ENCODE measurements around the gene AATK.

DNA sequence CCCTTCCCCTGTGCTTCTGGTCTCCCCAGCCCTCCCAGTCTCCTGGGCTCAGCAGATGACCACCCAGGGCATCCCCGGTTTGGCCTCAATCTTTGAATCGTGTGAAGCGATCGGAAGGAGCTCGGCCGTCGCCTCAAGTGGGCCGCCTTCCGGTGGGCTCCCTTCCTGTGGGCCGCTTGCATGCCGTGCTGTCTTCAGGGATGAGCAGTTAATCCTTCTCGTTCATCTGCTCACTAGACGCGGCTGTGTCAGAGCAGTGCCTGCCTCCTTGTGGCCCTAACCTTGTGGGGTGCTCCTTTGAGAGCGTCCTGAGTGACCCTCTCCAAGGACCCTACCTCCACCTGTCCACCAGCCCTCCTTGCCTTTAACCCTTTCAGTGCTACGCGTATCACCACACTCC, 90.7 kb downstream of the AATK start:
- TF ChIP-seq, protein P1, sequence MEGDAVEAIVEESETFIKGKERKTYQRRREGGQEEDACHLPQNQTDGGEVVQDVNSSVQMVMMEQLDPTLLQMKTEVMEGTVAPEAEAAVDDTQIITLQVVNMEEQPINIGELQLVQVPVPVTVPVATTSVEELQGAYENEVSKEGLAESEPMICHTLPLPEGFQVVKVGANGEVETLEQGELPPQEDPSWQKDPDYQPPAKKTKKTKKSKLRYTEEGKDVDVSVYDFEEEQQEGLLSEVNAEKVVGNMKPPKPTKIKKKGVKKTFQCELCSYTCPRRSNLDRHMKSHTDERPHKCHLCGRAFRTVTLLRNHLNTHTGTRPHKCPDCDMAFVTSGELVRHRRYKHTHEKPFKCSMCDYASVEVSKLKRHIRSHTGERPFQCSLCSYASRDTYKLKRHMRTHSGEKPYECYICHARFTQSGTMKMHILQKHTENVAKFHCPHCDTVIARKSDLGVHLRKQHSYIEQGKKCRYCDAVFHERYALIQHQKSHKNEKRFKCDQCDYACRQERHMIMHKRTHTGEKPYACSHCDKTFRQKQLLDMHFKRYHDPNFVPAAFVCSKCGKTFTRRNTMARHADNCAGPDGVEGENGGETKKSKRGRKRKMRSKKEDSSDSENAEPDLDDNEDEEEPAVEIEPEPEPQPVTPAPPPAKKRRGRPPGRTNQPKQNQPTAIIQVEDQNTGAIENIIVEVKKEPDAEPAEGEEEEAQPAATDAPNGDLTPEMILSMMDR (IDR thresholded peaks at IDR 0.05), result no peak
- no peak for TF ChIP-seq POLR2A (IDR thresholded peaks at IDR 0.05)
